GM19240 (cell line): ENCODE measurements around the gene DUSP8.
"Not testable (repeated sequence)": the region's sequence is repeated elsewhere in the genome, so short reads cannot be mapped to it uniquely, and the experiment has no call there.

Source experiments
- DNase-seq: peaks from one replicate; pipeline ENCODE4 v3.0.0; 2011; ENCODE audit warnings: low spot score; ENCODE audit not compliant: insufficient read length

Gene DUSP8

GRCh38 chr11:1516273-1517067, 55.6 kb downstream of the DUSP8 start:
- no peak for DNase-seq

GRCh38 chr11:1515082-1516060, 56.7 kb downstream of the DUSP8 start:
- DNase-seq = peak; percentile 82

GRCh38 chr11:1514336-1515061, 57.6 kb downstream of the DUSP8 start:
- DNase-seq = no peak

GRCh38 chr11:1513326-1514296, 58.5 kb downstream of the DUSP8 start:
- DNase-seq = no peak

GRCh38 chr11:1512531-1513258, 59.4 kb downstream of the DUSP8 start:
- not testable (repeated sequence) for DNase-seq

GRCh38 chr11:1511937-1512496, 60.1 kb downstream of the DUSP8 start:
- no peak for DNase-seq

- no peak for DNase-seq
Measured at GRCh38 chr11:1510928-1511327, 61.1 kb downstream of the DUSP8 start.

- DNase-seq = not testable (repeated sequence)
Measured at GRCh38 chr11:1510351-1510750, 61.7 kb downstream of the DUSP8 start.

- DNase-seq = no peak
Measured at GRCh38 chr11:1509626-1510255, 62.3 kb downstream of the DUSP8 start.

- no peak for DNase-seq
Measured at GRCh38 chr11:1508986-1509385, 63.1 kb downstream of the DUSP8 start.

- no peak for DNase-seq
Measured at GRCh38 chr11:1508491-1508891, 63.6 kb downstream of the DUSP8 start.

GRCh38 chr11:1507381-1508140, 64.5 kb downstream of the DUSP8 start:
- DNase-seq = no peak

GRCh38 chr11:1506981-1507380, 65.1 kb downstream of the DUSP8 start:
- no peak for DNase-seq

- DNase-seq = no peak
Measured at GRCh38 chr11:1505480-1505879, 66.6 kb downstream of the DUSP8 start.

GRCh38 chr11:1504581-1505290, 67.3 kb downstream of the DUSP8 start:
- no peak for DNase-seq

- DNase-seq = no peak
Measured at GRCh38 chr11:1504138-1504537, 67.9 kb downstream of the DUSP8 start.
